GM12873 (cell line): ENCODE data around the gene GBGT1.

Source experiments
- CTCF ChIP-seq: IDR thresholded peaks from 2 replicates; pipeline ENCODE4 v1.5.1; 2012; ENCODE audit warnings: low read depth, mild to moderate bottlenecking, moderate library complexity, low read length, control low read depth; ENCODE audit not compliant: insufficient read depth; ENCODE audit errors: missing control alignments

The GBGT1 gene

GRCh38 chr9:133118568-133118967 lies 45.1 kb downstream of the GBGT1 start:
- no peak for TF ChIP-seq CTCF

- TF ChIP-seq CTCF: no peak
Measured at GRCh38 chr9:133118179-133118520, 45.6 kb downstream of the GBGT1 start.

- TF ChIP-seq CTCF: no peak
Measured at GRCh38 chr9:133117271-133118178, 46.2 kb downstream of the GBGT1 start.

- no peak for TF ChIP-seq CTCF
Measured at GRCh38 chr9:133116346-133117231, 47.1 kb downstream of the GBGT1 start.

- no peak for TF ChIP-seq CTCF
Measured at GRCh38 chr9:133115604-133116345, 47.9 kb downstream of the GBGT1 start.

GRCh38 chr9:133114886-133115603 lies 48.7 kb downstream of the GBGT1 start:
- no peak for TF ChIP-seq CTCF
